Measurements from ENCODE around the gene AKNA.
"Not testable (repeated sequence)": the region's sequence is repeated elsewhere in the genome, so short reads cannot be mapped to it uniquely, and the experiment has no call there.

AKNA gene

DNA sequence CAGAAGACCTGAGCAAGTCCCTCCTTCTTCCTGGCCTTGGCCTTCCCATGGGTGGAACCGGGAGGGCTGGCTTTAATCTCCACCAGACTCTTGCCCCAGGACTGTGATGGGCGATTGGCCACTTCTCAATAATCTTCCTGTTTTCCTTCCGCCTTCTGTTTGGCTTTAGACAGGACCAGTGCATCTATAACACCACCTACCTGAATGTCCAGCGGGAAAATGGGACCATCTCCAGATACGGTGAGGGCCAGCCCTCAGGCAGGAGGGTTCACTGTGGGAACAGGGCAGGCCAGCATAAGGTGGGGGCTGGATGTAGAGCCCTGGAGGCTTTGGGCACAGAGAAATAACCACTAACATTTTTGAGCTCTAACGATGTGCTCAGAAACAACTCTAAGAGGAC lies 63.9 kb downstream of the AKNA start:
- H4K91ac ChIP-seq (ENCODE audit: low read depth, low read length, poor library complexity); H3K9me3 ChIP-seq (replicated peaks in 1 of 2; ENCODE audit: control insufficient read depth in 2 of 2, insufficient read depth in 1 of 2, low read depth in 1 of 2, low read length in 2 of 2); H2AK5ac ChIP-seq (ENCODE audit: low read depth, low read length); H4K8ac ChIP-seq (ENCODE audit: low read depth, low read length); H3K36me3 ChIP-seq (replicated peaks in 1 of 2; ENCODE audit: control insufficient read depth in 2 of 2, insufficient read depth in 2 of 2, low read length in 2 of 2); H2BK120ac ChIP-seq (ENCODE audit: low read depth, low read length); H3K14ac ChIP-seq (ENCODE audit: low read length); H3K9ac ChIP-seq (ENCODE audit: low read depth, low read length, poor library complexity); H2BK15ac ChIP-seq (ENCODE audit: low read length); H3K4me2 ChIP-seq (ENCODE audit: insufficient read depth, low read length, poor library complexity, severe bottlenecking); H3K4ac ChIP-seq (ENCODE audit: low read length); H3K18ac ChIP-seq (ENCODE audit: low read length); H3K23ac ChIP-seq (ENCODE audit: low read depth, low read length, poor library complexity); DNase-seq (ENCODE audit: low spot score); H3K79me1 ChIP-seq (ENCODE audit: low read depth, low read length); H3K27ac ChIP-seq (replicated peaks; ENCODE audit: low read length); H3K4me1 ChIP-seq (ENCODE audit: control insufficient read depth in 2 of 2, insufficient read depth in 1 of 2, low read depth in 1 of 2, low read length in 2 of 2); H3K4me3 ChIP-seq (ENCODE audit: low read length in 2 of 2); H2BK12ac ChIP-seq (ENCODE audit: low read length); H2AFZ ChIP-seq (ENCODE audit: low read length); H2BK5ac ChIP-seq (ENCODE audit: low read length): not testable (repeated sequence)
- no CpG with 5 or more reads among the region's 6 CpGs for WGBS, 2 donors (ENCODE audit: extremely low coverage in 2 of 2, insufficient read length in 2 of 2, insufficient replicate concordance in 1 of 2)
- peaks cover 0 to 28% (median 2%) of the 10 kb centered on the region in 3 experiments for H3K27me3 ChIP-seq (ENCODE audit: control insufficient read depth in 3 of 3, insufficient read depth in 3 of 3, low read depth in 1 of 3, low read length in 3 of 3)

DNA sequence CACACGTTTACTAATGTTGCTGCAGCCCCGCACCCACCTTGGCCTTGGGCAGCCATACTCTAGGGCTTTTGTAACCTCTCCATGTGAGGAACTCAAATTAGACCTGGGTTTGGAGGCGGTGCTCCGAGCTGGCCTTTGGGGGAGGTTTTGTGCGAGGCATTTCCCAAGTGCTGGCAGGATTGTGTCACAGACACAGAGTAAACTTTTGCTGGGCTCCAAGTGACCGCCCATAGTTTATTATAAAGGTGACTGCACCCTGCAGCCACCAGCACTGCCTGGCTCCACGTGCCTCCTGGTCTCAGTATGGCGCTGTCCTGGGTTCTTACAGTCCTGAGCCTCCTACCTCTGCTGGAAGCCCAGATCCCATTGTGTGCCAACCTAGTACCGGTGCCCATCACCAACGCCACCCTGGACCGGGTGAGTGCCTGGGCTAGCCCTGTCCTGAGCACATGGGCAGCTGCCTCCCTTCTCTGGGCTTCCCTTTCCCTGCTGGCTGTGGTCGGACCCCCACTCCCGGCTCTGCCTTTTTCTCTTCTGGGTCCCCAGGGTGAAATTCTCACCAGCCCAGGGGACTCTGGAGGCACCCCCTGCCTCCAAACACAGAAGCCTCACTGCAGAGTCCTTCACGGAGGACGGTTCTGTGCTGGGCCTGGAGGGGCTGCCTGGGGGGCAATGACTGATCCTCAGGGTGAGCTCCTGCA lies 64.8 kb downstream of the AKNA start, which contains the start of gene ORM1:
TSS of gene ORM1 (plus strand) at position 268 of the 701 bp plus-strand sequence. CDS start at position 304, 36 bp downstream.
- not testable (repeated sequence) for H3K18ac ChIP-seq (ENCODE audit: low read length); H3K9ac ChIP-seq (ENCODE audit: low read depth, low read length, poor library complexity); H2BK15ac ChIP-seq (ENCODE audit: low read length); H2BK120ac ChIP-seq (ENCODE audit: low read depth, low read length); H3K79me1 ChIP-seq (ENCODE audit: low read depth, low read length); H3K4me2 ChIP-seq (ENCODE audit: insufficient read depth, low read length, poor library complexity, severe bottlenecking); H2AFZ ChIP-seq (ENCODE audit: low read length); H4K91ac ChIP-seq (ENCODE audit: low read depth, low read length, poor library complexity); H3K23ac ChIP-seq (ENCODE audit: low read depth, low read length, poor library complexity); H3K9me3 ChIP-seq (replicated peaks in 1 of 2; ENCODE audit: control insufficient read depth in 2 of 2, insufficient read depth in 1 of 2, low read depth in 1 of 2, low read length in 2 of 2); H3K27ac ChIP-seq (replicated peaks; ENCODE audit: low read length); DNase-seq (ENCODE audit: low spot score); H2BK12ac ChIP-seq (ENCODE audit: low read length); H3K4me3 ChIP-seq (ENCODE audit: low read length in 2 of 2); H4K8ac ChIP-seq (ENCODE audit: low read depth, low read length); H3K4me1 ChIP-seq (ENCODE audit: control insufficient read depth in 2 of 2, insufficient read depth in 1 of 2, low read depth in 1 of 2, low read length in 2 of 2); H3K4ac ChIP-seq (ENCODE audit: low read length); H3K14ac ChIP-seq (ENCODE audit: low read length); H2BK5ac ChIP-seq (ENCODE audit: low read length); H2AK5ac ChIP-seq (ENCODE audit: low read depth, low read length); H3K36me3 ChIP-seq (replicated peaks in 1 of 2; ENCODE audit: control insufficient read depth in 2 of 2, insufficient read depth in 2 of 2, low read length in 2 of 2)
- WGBS, 2 donors (ENCODE audit: extremely low coverage in 2 of 2, insufficient read length in 2 of 2, insufficient replicate concordance in 1 of 2), result no CpG with 5 or more reads among the region's 15 CpGs
- peaks cover 0 to 23% (median 2%) of the 10 kb centered on the region in 3 experiments for H3K27me3 ChIP-seq (ENCODE audit: control insufficient read depth in 3 of 3, insufficient read depth in 3 of 3, low read depth in 1 of 3, low read length in 3 of 3)

DNA sequence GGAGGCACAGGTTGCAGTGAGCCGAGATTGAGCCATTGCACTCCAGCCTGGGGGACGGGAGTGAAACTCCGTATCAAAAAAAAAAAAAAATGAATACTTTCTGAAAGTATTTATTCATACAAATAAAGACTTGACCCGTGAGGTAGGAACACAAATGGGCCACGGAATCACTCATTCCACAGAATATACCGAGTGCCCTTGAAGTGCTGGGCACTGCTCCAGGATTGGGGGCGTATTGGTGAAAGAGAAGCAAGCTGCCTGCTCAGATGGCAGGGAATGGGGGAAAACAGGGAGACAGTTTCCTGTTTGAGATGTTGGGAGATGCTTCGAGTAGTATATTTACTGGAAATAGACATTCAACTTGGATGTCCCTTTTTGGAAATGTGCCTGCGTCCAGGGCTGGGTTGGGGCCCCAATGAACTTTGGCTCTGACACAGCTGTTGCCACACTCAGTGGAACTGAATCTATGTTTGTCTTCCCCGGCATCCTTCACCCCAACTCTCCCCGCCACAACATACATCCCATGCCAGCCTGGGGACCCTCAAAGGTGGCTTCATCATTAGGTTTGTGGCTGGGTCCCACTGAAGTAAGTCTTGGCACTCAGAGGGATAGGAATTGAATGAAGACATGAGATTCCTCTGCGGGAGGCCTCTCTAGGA lies 65.5 kb downstream of the AKNA start:
- H3K18ac ChIP-seq (ENCODE audit: low read length); H2BK12ac ChIP-seq (ENCODE audit: low read length); H3K36me3 ChIP-seq (replicated peaks in 1 of 2; ENCODE audit: control insufficient read depth in 2 of 2, insufficient read depth in 2 of 2, low read length in 2 of 2); H2AK5ac ChIP-seq (ENCODE audit: low read depth, low read length); H2BK5ac ChIP-seq (ENCODE audit: low read length); H3K4me3 ChIP-seq (ENCODE audit: low read length in 2 of 2); H3K4ac ChIP-seq (ENCODE audit: low read length); H3K9ac ChIP-seq (ENCODE audit: low read depth, low read length, poor library complexity); H3K23ac ChIP-seq (ENCODE audit: low read depth, low read length, poor library complexity); H4K91ac ChIP-seq (ENCODE audit: low read depth, low read length, poor library complexity); H3K14ac ChIP-seq (ENCODE audit: low read length); H3K4me2 ChIP-seq (ENCODE audit: insufficient read depth, low read length, poor library complexity, severe bottlenecking); H2BK120ac ChIP-seq (ENCODE audit: low read depth, low read length); H2BK15ac ChIP-seq (ENCODE audit: low read length); H3K4me1 ChIP-seq (ENCODE audit: control insufficient read depth in 2 of 2, insufficient read depth in 1 of 2, low read depth in 1 of 2, low read length in 2 of 2); H3K27ac ChIP-seq (replicated peaks; ENCODE audit: low read length); H4K8ac ChIP-seq (ENCODE audit: low read depth, low read length); H3K79me1 ChIP-seq (ENCODE audit: low read depth, low read length); DNase-seq (ENCODE audit: low spot score); H2AFZ ChIP-seq (ENCODE audit: low read length); H3K9me3 ChIP-seq (replicated peaks in 1 of 2; ENCODE audit: control insufficient read depth in 2 of 2, insufficient read depth in 1 of 2, low read depth in 1 of 2, low read length in 2 of 2): not testable (repeated sequence)
- peaks cover 0 to 19% (median 0%) of the 10 kb centered on the region in 3 experiments for H3K27me3 ChIP-seq (ENCODE audit: control insufficient read depth in 3 of 3, insufficient read depth in 3 of 3, low read depth in 1 of 3, low read length in 3 of 3)
- no CpG with 5 or more reads among the region's 12 CpGs for WGBS, 2 donors (ENCODE audit: extremely low coverage in 2 of 2, insufficient read length in 2 of 2, insufficient replicate concordance in 1 of 2)

DNA sequence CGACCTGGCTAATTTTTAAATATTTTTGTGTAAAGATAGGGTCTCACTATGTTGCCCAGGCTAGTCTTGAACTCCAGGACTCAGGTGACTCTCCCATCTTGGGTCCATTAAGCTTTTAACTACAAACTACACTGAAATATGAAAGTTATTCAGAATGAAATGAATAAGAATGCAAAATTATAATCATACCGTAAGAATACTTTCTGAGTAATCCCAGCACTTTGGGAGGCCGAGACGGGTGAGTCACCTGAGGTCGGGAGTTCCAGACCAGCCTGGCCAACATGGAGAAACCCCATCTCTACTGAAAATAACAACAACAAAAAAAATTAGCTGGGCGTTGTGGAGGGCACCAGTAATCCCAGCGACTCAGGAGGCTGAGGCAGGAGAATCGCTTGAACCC lies 66.0 kb downstream of the AKNA start:
- Histone ChIP-seq H3K18ac (ENCODE audit: low read length) (no peak overlapping the region), H2BK12ac (ENCODE audit: low read length) (no peak overlapping the region), H3K9ac (ENCODE audit: low read depth, low read length, poor library complexity) (no peak overlapping the region), H3K4me3 (ENCODE audit: low read length in 2 of 2) (no peak overlapping the region), H2AK5ac (ENCODE audit: low read depth, low read length) (no peak overlapping the region), H4K8ac (ENCODE audit: low read depth, low read length) (no peak overlapping the region), H3K23ac (ENCODE audit: low read depth, low read length, poor library complexity) (no peak overlapping the region), H2AFZ (ENCODE audit: low read length) (no peak overlapping the region), H3K4me1 (ENCODE audit: control insufficient read depth in 2 of 2, insufficient read depth in 1 of 2, low read depth in 1 of 2, low read length in 2 of 2) (peaks cover 0 to 2% of the 10 kb centered on the region in 2 donors), H2BK5ac (ENCODE audit: low read length) (no peak overlapping the region), H3K27me3 (ENCODE audit: control insufficient read depth in 3 of 3, insufficient read depth in 3 of 3, low read depth in 1 of 3, low read length in 3 of 3) (peaks cover 0 to 19% (median 0%) of the 10 kb centered on the region in 3 experiments), H2BK15ac (ENCODE audit: low read length) (no peak overlapping the region), H3K27ac (replicated peaks; ENCODE audit: low read length) (no peak overlapping the region), H3K36me3 (replicated peaks in 1 of 2; ENCODE audit: control insufficient read depth in 2 of 2, insufficient read depth in 2 of 2, low read length in 2 of 2) (no peaks in the 10 kb centered on the region), H3K79me1 (ENCODE audit: low read depth, low read length) (no peaks in the 10 kb centered on the region), H2BK120ac (ENCODE audit: low read depth, low read length) (no peak overlapping the region), H3K4ac (ENCODE audit: low read length) (no peak overlapping the region), H3K9me3 (replicated peaks in 1 of 2; ENCODE audit: control insufficient read depth in 2 of 2, insufficient read depth in 1 of 2, low read depth in 1 of 2, low read length in 2 of 2) (no peaks in the 10 kb centered on the region), H3K4me2 (ENCODE audit: insufficient read depth, low read length, poor library complexity, severe bottlenecking) (no peak overlapping the region), H4K91ac (ENCODE audit: low read depth, low read length, poor library complexity) (no peak overlapping the region), H3K14ac (ENCODE audit: low read length) (no peak overlapping the region)
- DNase-seq (ENCODE audit: low spot score), result no peak
- no CpG with 5 or more reads among the region's 8 CpGs for WGBS, 2 donors (ENCODE audit: extremely low coverage in 2 of 2, insufficient read length in 2 of 2, insufficient replicate concordance in 1 of 2)

Measured in neuronal stem cell (in vitro differentiated cells).